ENCODE data around the gene COA1. TPM values are rescaled to one million over a fixed set of nuclear protein-coding genes. Genes with fewer than 3 reads are reported as not detected.

COA1 gene
- total and polyA plus RNA-seq, 9 of the 15 experiments (the other 6 are each of a cell fraction or from before 2014, with no cell fraction given): 98.9 to 463 (median 181) TPM

DNA sequence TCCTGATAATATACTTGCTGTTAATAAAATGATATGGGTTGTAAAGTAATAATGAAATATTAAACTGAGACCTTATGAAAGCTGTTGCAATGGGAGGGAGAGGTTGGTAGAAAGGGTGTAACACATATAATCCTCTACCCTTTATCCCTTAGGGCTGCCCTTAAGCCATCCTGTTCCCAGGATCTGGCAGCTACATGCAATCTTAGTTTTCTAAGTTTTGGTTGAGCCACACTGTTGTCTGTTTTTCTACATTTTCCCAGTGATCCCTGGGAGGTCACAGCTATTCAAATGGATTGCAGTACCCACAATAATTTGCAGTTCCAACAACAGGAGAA lies 6.3 kb downstream of the COA1 start (continued):
- TF ChIP-seq, protein P1, sequence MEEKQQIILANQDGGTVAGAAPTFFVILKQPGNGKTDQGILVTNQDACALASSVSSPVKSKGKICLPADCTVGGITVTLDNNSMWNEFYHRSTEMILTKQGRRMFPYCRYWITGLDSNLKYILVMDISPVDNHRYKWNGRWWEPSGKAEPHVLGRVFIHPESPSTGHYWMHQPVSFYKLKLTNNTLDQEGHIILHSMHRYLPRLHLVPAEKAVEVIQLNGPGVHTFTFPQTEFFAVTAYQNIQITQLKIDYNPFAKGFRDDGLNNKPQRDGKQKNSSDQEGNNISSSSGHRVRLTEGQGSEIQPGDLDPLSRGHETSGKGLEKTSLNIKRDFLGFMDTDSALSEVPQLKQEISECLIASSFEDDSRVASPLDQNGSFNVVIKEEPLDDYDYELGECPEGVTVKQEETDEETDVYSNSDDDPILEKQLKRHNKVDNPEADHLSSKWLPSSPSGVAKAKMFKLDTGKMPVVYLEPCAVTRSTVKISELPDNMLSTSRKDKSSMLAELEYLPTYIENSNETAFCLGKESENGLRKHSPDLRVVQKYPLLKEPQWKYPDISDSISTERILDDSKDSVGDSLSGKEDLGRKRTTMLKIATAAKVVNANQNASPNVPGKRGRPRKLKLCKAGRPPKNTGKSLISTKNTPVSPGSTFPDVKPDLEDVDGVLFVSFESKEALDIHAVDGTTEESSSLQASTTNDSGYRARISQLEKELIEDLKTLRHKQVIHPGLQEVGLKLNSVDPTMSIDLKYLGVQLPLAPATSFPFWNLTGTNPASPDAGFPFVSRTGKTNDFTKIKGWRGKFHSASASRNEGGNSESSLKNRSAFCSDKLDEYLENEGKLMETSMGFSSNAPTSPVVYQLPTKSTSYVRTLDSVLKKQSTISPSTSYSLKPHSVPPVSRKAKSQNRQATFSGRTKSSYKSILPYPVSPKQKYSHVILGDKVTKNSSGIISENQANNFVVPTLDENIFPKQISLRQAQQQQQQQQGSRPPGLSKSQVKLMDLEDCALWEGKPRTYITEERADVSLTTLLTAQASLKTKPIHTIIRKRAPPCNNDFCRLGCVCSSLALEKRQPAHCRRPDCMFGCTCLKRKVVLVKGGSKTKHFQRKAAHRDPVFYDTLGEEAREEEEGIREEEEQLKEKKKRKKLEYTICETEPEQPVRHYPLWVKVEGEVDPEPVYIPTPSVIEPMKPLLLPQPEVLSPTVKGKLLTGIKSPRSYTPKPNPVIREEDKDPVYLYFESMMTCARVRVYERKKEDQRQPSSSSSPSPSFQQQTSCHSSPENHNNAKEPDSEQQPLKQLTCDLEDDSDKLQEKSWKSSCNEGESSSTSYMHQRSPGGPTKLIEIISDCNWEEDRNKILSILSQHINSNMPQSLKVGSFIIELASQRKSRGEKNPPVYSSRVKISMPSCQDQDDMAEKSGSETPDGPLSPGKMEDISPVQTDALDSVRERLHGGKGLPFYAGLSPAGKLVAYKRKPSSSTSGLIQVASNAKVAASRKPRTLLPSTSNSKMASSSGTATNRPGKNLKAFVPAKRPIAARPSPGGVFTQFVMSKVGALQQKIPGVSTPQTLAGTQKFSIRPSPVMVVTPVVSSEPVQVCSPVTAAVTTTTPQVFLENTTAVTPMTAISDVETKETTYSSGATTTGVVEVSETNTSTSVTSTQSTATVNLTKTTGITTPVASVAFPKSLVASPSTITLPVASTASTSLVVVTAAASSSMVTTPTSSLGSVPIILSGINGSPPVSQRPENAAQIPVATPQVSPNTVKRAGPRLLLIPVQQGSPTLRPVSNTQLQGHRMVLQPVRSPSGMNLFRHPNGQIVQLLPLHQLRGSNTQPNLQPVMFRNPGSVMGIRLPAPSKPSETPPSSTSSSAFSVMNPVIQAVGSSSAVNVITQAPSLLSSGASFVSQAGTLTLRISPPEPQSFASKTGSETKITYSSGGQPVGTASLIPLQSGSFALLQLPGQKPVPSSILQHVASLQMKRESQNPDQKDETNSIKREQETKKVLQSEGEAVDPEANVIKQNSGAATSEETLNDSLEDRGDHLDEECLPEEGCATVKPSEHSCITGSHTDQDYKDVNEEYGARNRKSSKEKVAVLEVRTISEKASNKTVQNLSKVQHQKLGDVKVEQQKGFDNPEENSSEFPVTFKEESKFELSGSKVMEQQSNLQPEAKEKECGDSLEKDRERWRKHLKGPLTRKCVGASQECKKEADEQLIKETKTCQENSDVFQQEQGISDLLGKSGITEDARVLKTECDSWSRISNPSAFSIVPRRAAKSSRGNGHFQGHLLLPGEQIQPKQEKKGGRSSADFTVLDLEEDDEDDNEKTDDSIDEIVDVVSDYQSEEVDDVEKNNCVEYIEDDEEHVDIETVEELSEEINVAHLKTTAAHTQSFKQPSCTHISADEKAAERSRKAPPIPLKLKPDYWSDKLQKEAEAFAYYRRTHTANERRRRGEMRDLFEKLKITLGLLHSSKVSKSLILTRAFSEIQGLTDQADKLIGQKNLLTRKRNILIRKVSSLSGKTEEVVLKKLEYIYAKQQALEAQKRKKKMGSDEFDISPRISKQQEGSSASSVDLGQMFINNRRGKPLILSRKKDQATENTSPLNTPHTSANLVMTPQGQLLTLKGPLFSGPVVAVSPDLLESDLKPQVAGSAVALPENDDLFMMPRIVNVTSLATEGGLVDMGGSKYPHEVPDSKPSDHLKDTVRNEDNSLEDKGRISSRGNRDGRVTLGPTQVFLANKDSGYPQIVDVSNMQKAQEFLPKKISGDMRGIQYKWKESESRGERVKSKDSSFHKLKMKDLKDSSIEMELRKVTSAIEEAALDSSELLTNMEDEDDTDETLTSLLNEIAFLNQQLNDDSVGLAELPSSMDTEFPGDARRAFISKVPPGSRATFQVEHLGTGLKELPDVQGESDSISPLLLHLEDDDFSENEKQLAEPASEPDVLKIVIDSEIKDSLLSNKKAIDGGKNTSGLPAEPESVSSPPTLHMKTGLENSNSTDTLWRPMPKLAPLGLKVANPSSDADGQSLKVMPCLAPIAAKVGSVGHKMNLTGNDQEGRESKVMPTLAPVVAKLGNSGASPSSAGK (IDR thresholded peaks at IDR 0.05): no peak
- TF ChIP-seq ILF3 (IDR thresholded peaks at IDR 0.05; ENCODE audit: borderline replicate concordance) (no peak), SRSF9 (IDR thresholded peaks at IDR 0.05; ENCODE audit: borderline replicate concordance, low read depth, low read length) (no peak), CBFA2T3 (IDR thresholded peaks at IDR 0.05) (no peak), DMBX1 (CRISPR knock-in tag; IDR thresholded peaks at IDR 0.05; ENCODE audit: borderline replicate concordance) (no peak), BACH1 (tag; IDR thresholded peaks at IDR 0.05) (no peak), NELFE (IDR thresholded peaks at IDR 0.05; ENCODE audit: insufficient read depth, insufficient read length) (no peak), RUNX1 (IDR thresholded peaks at IDR 0.05; ENCODE audit: low read depth) (no peak), FOXM1 (IDR thresholded peaks at IDR 0.05; ENCODE audit: low read depth) (no peak), FOXM1 (CRISPR knock-in tag; IDR thresholded peaks at IDR 0.05; ENCODE audit: low read depth) (no peak), GABPB2 (CRISPR knock-in tag; conservative IDR thresholded peaks at IDR 0.05) (no peak)
- TF ChIP-seq, protein P2, sequence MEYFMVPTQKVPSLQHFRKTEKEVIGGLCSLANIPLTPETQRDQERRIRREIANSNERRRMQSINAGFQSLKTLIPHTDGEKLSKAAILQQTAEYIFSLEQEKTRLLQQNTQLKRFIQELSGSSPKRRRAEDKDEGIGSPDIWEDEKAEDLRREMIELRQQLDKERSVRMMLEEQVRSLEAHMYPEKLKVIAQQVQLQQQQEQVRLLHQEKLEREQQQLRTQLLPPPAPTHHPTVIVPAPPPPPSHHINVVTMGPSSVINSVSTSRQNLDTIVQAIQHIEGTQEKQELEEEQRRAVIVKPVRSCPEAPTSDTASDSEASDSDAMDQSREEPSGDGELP (CRISPR knock-in tag; IDR thresholded peaks at IDR 0.05; ENCODE audit: borderline replicate concordance): no peak
